HG03460 (cell line): ENCODE data around the gene NETO1.

Experiments used
- ATAC-seq: cut with Tn5 transposase; IDR thresholded peaks from one replicate; pipeline ENCODE4 v1.9.1; 2021; ENCODE audit not compliant: unreplicated experiment

The NETO1 gene

DNA sequence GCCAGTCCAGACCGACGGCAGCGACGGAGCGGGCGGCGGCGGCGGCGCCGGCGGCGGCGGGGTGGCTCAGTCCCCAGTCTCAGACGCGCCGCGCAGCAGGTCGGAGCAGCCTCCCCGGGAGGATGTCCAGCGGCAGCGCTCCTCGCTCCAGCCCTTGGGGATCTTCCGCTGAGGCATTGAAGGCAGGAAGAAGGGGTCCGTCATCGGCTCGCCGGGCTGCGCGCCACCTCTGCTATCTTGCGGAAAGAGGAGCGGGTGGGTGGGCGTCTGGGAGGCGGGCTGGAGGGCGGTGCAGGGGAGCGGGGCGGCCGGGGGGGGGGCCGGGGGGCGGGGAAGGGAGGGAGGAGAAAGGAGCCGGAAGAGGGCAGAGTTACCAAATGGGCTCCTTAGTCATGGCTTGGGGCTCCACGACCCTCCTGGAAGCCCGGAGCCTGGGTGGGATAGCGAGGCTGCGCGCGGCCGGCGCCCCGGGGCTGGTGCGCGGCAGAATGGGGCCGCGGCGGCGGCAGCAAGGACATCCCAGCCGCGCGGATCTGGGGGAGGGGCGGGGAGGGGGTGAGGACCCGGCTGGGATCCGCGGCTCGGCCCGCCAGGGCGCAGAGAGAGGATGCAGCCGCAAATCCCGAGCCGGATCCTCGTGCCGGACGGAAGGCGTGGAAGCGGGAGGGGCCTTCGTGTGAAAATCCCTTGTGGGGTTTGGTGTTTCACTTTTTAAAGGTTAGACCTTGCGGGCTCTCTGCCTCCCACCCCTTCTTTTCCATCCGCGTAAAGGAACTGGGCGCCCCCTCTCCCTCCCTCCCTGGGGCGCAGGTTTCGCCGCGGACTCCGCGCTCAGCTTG lies at the start of gene NETO1:
Gene NETO1, minus strand, starts transcription at position 242 of the 839 bp plus-strand sequence. CDS start 696 bp downstream, outside the sequence.
- peak; percentile 3 for ATAC-seq

GRCh38 chr18:72910045-72910444 lies 42.3 kb upstream of the NETO1 start:
- ATAC-seq: no peak

DNA sequence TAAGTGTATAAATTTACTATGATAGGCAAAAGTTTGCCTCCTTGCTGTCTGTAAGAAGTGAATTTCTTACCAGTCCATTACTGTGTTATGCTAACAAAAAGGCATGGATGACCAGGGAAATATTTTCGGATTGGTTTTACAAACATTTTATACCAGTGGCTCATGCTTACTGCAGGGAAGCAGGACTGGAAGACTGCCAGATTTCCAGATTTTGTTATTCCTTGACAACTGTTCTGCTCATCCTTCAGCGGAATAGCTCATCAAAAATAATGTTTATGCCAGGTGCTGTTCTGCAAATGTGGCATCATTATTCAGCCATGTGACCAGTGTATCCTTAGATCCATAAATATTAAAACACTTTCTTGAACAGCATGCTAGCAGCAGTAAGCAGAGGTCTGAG lies 40.4 kb upstream of the NETO1 start:
- ATAC-seq: no peak

DNA sequence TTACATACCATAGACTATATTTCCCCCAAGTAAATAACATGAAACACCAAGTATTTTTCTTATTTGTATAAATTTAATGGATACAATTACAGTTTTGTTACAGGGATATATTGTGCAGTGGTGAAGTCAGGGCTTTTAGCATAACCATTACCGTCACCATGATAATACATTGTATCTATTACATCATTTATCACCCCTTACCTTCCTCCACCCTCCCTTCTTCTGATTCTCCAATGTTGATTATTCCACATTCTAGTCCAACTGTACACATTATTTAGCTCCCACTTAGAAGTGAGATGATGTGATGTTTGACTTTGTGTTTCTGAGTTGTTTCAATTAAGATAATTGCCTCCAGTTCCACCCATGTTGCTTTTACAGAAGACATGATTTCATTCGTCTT lies 35.2 kb upstream of the NETO1 start:
- ATAC-seq: no peak

DNA sequence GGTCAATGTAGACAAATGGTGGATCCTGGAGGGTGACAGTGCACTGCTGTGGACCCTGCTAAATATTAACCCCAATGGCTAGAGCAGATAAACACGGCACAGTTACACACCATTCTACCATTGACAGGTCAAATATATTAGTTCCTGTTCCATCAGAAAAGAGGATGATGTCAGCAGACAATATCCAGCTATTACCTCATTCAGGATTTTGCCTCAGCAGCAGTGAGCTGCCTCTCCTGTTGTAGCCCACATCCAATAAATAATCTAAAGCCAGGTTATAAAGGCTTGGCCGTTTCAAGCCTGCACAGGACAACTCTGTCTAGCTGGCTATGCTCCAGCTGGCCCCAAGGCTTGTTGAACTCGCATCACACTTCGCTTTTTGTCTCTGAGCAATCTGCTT lies 31.6 kb upstream of the NETO1 start:
- ATAC-seq: no peak

DNA sequence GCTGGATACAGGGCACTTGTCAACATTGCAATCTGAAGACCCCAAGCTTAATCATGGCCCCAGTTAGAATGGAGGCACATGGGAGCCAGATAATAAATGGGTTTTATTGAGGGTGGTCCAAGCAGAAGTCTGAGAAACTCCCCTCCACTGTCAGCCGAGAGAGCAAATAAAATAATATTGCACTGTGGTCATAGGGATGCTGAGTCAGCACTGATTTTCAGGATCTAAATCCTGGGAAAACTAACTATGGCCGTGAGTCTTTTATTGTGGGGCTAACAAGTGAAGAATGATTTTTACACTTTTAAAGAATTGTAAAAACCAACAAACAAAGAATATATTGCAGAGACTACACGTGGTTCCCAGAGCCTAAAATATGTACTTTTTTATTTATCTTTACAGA lies 31.1 kb upstream of the NETO1 start:
- no peak for ATAC-seq

DNA sequence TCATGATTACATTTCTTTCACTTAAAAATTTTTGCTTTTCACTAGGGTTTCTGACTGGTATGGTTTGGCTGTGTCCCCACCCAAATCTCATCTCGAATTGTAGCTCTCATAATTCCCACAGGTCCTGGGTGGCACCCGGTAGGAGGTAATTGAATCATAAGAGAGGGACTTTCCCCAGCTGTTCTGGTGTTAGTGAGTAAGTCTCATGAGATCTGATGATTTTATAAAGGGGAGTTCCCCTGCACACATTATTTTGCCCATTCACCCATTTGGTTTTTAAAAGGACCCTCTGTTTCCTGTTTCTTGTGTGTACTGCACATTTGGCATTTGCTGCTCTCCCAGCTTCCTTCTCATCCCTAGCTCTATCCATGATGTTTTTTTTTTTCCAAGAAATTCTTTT lies 27.8 kb upstream of the NETO1 start:
- no peak for ATAC-seq

DNA sequence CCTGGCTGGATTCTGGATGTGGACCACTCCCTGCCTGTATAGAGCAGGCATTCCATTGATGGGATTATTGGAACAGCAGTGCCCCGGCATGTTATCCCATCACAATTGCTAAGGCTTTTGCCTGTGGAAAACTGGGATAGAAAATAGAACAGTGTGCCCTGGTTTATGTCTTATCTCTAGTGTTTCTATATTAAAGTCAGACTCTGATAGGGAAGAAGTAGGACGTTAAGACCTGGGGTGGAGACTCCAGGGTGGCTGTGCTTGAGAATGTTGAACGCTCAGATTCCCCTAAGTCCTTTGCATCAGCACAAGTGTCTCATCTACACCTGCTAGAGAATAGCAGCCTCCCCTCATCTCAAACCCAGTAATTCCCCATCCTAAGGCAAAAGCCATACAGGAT lies 10.8 kb upstream of the NETO1 start:
- no peak for ATAC-seq

DNA sequence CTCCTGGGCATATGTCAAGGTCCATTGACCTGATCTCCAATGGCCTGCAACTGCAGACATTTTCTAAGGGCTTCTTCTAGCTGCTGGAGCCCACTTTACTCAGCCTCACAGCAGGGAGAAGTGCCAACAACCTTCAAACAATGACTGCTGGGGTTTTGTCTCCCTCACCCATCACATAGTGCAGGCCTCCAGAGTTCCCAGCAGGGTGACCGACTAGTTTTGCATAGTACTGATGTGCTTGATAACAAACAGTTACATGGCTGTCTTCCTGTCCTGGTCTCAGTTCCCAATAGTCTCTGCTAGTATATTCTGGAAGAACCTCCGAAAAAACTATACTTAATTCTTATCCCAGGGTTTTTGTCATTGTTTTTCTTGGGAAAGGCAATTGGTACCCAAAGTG lies 10.4 kb upstream of the NETO1 start:
- no peak for ATAC-seq

DNA sequence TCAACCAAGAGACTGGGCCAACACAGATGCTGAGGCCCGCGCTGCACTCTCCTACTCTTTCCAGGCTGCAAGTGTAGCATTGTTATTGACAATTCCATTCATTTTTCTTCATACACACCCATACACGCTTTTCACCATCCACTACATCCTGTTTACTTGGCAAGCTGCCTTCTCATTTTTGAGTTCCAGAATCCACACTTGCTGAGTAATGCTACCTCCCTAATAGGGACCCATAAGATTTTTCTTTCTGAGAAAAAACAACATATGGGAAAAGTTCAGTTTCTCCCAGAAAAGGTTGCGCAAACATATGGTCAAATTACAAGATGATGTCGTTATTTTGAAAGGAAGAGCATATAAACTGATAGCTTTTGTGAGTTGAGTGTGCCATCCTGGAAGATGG lies 3.3 kb upstream of the NETO1 start:
- ATAC-seq: no peak

DNA sequence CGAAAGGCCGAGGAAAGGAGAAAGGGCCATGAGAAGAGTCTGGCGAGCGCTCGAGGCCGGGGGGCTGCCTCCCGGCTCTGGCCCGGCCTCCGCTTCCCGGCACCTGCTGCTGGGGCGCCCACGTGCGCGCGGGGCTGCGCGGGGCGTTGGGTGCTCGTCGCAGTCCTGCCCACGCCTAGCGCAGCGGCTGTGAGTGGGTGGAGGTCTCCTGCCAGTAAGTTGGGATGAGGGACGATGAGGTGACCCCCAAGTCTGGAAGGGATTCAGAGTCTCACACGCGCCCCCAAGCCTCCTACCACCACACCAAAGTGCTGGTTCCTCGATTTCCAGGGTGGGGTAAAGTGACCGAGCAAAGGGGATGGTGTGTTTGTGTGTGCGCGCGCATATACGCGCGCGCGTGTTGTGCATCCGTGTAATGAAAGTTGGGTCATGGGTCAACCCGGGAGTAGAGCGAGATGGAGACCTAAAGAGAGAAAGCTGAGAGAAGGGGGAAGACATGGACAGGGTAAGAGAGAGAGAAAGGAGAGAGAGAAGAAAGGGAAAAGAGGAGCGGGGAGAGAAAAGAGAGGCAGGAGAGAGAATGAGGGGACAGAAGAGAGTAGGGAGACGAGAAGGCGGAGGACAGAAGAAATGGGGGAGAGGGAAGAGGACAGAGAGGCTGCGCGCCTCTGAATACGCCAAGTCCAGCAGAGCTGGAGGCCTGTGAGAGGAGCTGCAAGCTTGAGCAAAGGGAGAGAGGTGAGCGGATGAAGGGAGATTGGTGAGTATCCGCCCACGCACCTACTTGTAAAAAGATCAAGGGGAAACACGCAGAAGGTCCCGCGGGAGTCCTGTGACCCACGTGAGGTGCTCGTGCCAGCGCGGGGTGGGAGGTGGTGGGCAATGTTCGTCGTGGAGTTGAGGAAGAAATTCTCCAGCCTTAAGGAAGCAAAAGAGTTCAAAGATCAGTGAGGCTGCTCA lies 1.7 kb upstream of the NETO1 start:
- ATAC-seq: peak; percentile 42

- ATAC-seq: peak; percentile 14
These were observed 918 bp upstream of the NETO1 start for GRCh38 chr18:72868585-72869225.

GRCh38 chr18:72866901-72867745 lies 664 bp downstream of the NETO1 start:
- no peak for ATAC-seq

DNA sequence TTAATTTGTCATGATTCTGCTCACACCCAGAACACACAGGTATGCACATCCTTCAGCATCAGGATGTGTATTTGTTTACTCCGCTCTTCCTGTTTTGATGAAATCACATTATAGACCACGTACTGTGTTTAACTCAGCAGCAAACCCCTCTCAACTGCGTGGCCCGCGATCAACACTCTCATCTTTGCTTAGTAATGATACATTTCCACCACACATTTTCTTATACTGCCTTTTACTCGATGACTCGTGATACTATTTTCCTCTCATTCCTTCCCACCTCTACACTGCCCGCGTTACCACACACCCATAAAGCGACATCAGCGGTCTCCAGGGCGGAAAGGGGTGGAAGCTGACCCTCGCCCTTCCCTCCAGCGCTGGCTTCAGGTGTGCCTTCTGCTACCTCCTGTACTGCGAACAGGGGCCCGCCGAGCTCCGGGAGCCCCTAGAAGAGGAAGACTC lies 1.3 kb downstream of the NETO1 start:
- ATAC-seq: no peak

- no peak for ATAC-seq
These were observed 4.0 kb downstream of the NETO1 start for GRCh38 chr18:72863754-72864153.

DNA sequence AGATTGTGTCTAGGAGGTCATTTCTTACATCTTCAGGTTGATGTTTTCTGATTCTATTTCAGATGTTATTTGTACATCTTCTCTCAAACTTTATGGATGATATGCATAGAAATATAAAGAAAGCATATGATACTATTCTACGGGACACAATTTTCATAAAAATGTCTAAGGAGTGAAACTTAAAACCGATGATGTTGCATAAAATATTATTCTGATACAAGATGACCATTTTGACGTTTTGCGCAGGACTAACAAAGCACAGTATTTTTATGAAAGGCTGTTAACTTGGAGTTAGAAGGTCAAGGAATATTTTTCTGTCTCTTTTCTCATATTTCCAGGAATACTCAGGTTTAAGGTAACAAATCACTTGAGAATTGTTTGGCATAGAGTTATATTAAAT lies 8.7 kb downstream of the NETO1 start:
- no peak for ATAC-seq

- no peak for ATAC-seq
These were observed 18.1 kb downstream of the NETO1 start for GRCh38 chr18:72849671-72850070.

DNA sequence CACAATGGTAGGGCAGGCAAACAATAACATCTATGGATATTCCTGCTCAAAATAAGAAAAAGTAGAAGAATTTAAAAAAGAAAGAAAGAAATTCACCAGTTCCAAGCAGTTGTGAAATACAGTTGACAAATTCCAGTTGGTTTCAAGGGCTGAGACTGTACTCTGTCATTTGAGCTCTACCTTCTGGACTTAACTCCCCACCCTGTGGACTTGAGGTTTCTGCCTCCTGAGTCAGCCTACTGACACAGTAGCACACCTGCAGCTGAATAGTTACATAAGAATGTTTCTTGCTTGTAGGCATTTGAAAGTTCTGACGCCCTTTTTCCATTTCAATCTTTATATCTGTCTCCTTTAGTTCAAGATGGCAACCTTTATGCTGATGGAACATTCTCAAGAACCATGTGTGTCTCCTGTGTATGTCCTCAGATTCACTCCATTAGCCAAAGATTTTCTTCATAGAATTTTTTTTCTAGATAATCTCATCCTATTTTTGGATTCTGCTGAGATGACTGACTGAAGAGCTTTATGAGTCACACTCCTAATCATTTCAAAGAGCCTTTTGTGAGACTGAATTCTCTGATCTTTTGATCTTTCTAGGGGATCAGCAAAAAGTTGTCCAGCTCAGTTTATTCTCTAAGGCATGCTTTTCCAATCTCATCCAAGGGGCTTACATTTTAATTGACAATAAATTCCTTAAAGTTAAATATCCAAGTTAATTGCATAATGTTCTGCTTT lies 19.1 kb downstream of the NETO1 start:
- no peak for ATAC-seq

- ATAC-seq: no peak
These were observed 20.0 kb downstream of the NETO1 start for GRCh38 chr18:72847771-72848170.
